HepG2 (cell line): Measurements from ENCODE around the gene RELL2. TPM values are rescaled to one million over a fixed set of nuclear protein-coding genes. Genes with fewer than 3 reads are reported as not detected.
A peak's percentile ranks its signal among the peaks of the same experiment; 100 is the strongest.

ENCODE experiments used
- ADNP ChIP-seq: sonication (generic); formaldehyde crosslinking; IDR thresholded peaks from 2 replicates; pipeline ENCODE4 v1.4.0; 2020; ENCODE audit warnings: missing genetic modification reagents
- DBP ChIP-seq: sonication (generic); formaldehyde crosslinking; IDR thresholded peaks from 2 replicates; pipeline ENCODE4 v1.4.0; 2020; ENCODE audit warnings: missing genetic modification reagents; ENCODE audit errors: not compliant biosample characterization
- FOXK2 ChIP-seq: fragments of 450-650 bp; IDR thresholded peaks from 2 replicates; pipeline ENCODE4 v1.6.1; 2016
- HHEX ChIP-seq: IDR thresholded peaks from 2 replicates; pipeline ENCODE4 v1.6.1; 2016; ENCODE audit warnings: control low read depth
- MYPOP ChIP-seq: sonication (generic); formaldehyde crosslinking; IDR thresholded peaks from 2 replicates; pipeline ENCODE4 v1.8.1; 2023; ENCODE audit warnings: mild to moderate bottlenecking, moderate library complexity, missing genetic modification reagents
- NR2C2 ChIP-seq: sonication (generic); formaldehyde crosslinking; IDR thresholded peaks from 2 replicates; pipeline ENCODE4 v1.4.0; 2020; ENCODE audit warnings: missing genetic modification reagents, mild to moderate bottlenecking, moderate library complexity, borderline replicate concordance
- PHF5A ChIP-seq: IDR thresholded peaks from one replicate; pipeline ENCODE4 v1.6.1; 2018; ENCODE audit warnings: low read depth, missing genetic modification reagents; ENCODE audit not compliant: unreplicated experiment
- SYNCRIP ChIP-seq: fragments of 200-400 bp; formaldehyde crosslinking; IDR thresholded peaks from 2 replicates; pipeline ENCODE4 v1.6.1; 2018; ENCODE audit warnings: mild to moderate bottlenecking, low read depth, low read length; ENCODE audit not compliant: insufficient read depth
- TEAD3 ChIP-seq: optimal IDR thresholded peaks from 2 replicates; pipeline ENCODE3; 2016; ENCODE audit warnings: borderline replicate concordance
- TGIF2 ChIP-seq: IDR thresholded peaks from 2 replicates; pipeline ENCODE4 v1.6.1; 2016; ENCODE audit warnings: control low read depth, missing compliant biosample characterization
- YEATS2 ChIP-seq: sonication (generic); formaldehyde crosslinking; IDR thresholded peaks from 2 replicates; pipeline ENCODE4 v1.4.0; 2020; ENCODE audit warnings: missing genetic modification reagents, borderline replicate concordance
- ZBTB8A ChIP-seq: sonication (generic); formaldehyde crosslinking; IDR thresholded peaks from 2 replicates; pipeline ENCODE4 v1.4.0; 2020; ENCODE audit warnings: mild to moderate bottlenecking, low read depth, missing genetic modification reagents, borderline replicate concordance
- ZNF234 ChIP-seq: sonication (generic); formaldehyde crosslinking; conservative IDR thresholded peaks from 2 replicates; pipeline ENCODE4 v1.5.1; 2020; ENCODE audit warnings: mild to moderate bottlenecking, missing genetic modification reagents
- ZNF33B ChIP-seq: sonication (generic); formaldehyde crosslinking; IDR thresholded peaks from 2 replicates; pipeline ENCODE4 v1.5.1; 2020; ENCODE audit warnings: mild to moderate bottlenecking, missing genetic modification reagents
- ZNF501 ChIP-seq: sonication (generic); formaldehyde crosslinking; IDR thresholded peaks from 2 replicates; pipeline ENCODE4 v1.5.1; 2020; ENCODE audit warnings: mild to moderate bottlenecking, moderate library complexity, missing genetic modification reagents
- ZNF670 ChIP-seq: sonication (generic); formaldehyde crosslinking; IDR thresholded peaks from 2 replicates; pipeline ENCODE4 v1.8.0; 2022; ENCODE audit warnings: mild to moderate bottlenecking, missing genetic modification reagents, borderline replicate concordance
- ZNF672 ChIP-seq: sonication (generic); formaldehyde crosslinking; IDR thresholded peaks from 2 replicates; pipeline ENCODE4 v1.8.1; 2022; ENCODE audit warnings: missing genetic modification reagents
- ZNF83 ChIP-seq: sonication (generic); formaldehyde crosslinking; IDR thresholded peaks from 2 replicates; pipeline ENCODE4 v1.4.0; 2020; ENCODE audit warnings: missing genetic modification reagents, mild to moderate bottlenecking, borderline replicate concordance
- ZNF839 ChIP-seq: sonication (generic); formaldehyde crosslinking; IDR thresholded peaks from 2 replicates; pipeline ENCODE4 v1.4.0; 2020; ENCODE audit warnings: missing genetic modification reagents, mild to moderate bottlenecking, borderline replicate concordance
- polyA plus RNA-seq, 8 experiments: library from polyadenylated mRNA; depleted of rRNA in 3 of 8; stranded (reverse) in 7 of 8; unstranded in 1 of 8; fragments of >200 nt; fragmentation: Illumina TruSeq in 4 of 8; extraction: Trizol in 4 of 8; gene quantifications; 2 replicates each; pipeline versions ENCODE4 v1.2.1 to v1.2.3, GENCODE V29; 2011 to 2016; ENCODE audit warnings: low read depth in 4 of 8, missing spikeins in 1 of 8, mixed read lengths in 1 of 8; ENCODE audit not compliant: insufficient read depth in 1 of 8
- total RNA-seq, 5 experiments: library from RNA; depleted of rRNA; stranded (reverse); fragments of >200 nt; fragmentation: Illumina TruSeq; extraction: Trizol; gene quantifications; 2 replicates each; pipeline ENCODE4 v1.2.3, GENCODE V29; 2016; ENCODE audit warnings: low read depth in 1 of 5
- TF ChIP-seq, protein P1 (sequence below): sonication (generic); formaldehyde crosslinking; IDR thresholded peaks from 2 replicates; pipeline ENCODE4 v1.5.1; 2020; ENCODE audit warnings: mild to moderate bottlenecking, missing genetic modification reagents, borderline replicate concordance
- TF ChIP-seq, protein P2 (sequence below): sonication (generic); formaldehyde crosslinking; IDR thresholded peaks from 2 replicates; pipeline ENCODE4 v1.8.0; 2022; ENCODE audit warnings: low read depth, missing genetic modification reagents

RELL2 gene
- total and polyA plus RNA-seq, 2 of the 13 experiments (the other 11 are each of a cell fraction or from before 2014, with no cell fraction given), result 6.4 to 8.3 TPM

DNA sequence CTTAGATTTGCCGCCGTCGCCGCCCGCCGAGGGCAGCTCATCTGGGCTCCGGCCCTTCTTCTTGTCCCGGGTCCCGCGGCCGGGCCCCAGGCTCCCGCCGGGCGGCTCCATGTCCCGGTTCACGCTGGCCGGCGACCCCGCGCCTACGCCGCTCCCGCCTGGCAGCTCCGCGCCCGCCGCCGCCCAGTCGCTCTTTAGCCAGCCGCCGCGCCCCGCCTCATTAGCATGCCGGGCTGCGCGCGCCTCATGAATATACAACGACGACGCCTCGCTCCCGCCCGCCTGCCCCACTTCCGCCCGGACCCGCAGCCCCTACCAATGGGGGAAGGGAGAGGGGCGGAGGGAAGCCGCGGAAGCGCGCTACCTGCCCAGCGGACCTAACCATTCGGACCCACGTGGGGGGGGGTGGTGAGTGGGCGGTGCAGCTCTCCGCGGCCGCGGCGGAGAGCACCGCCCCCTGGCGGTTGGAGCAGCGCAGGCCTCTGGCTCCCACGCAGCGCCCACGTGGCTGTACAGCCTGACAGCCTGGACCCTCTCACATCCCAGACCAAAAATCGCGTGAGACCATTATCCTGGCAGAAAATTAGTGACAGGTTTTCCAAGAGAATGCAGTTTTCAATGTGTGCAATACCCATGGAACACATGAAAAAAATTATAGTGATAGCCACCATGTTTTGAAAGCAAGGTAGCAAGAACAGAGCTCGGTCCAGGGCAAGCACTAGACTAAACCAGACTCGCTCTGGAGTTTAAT lies 17.8 kb upstream of the RELL2 start, which contains the start of gene DIAPH1 (continued):
- TF ChIP-seq, protein P1, sequence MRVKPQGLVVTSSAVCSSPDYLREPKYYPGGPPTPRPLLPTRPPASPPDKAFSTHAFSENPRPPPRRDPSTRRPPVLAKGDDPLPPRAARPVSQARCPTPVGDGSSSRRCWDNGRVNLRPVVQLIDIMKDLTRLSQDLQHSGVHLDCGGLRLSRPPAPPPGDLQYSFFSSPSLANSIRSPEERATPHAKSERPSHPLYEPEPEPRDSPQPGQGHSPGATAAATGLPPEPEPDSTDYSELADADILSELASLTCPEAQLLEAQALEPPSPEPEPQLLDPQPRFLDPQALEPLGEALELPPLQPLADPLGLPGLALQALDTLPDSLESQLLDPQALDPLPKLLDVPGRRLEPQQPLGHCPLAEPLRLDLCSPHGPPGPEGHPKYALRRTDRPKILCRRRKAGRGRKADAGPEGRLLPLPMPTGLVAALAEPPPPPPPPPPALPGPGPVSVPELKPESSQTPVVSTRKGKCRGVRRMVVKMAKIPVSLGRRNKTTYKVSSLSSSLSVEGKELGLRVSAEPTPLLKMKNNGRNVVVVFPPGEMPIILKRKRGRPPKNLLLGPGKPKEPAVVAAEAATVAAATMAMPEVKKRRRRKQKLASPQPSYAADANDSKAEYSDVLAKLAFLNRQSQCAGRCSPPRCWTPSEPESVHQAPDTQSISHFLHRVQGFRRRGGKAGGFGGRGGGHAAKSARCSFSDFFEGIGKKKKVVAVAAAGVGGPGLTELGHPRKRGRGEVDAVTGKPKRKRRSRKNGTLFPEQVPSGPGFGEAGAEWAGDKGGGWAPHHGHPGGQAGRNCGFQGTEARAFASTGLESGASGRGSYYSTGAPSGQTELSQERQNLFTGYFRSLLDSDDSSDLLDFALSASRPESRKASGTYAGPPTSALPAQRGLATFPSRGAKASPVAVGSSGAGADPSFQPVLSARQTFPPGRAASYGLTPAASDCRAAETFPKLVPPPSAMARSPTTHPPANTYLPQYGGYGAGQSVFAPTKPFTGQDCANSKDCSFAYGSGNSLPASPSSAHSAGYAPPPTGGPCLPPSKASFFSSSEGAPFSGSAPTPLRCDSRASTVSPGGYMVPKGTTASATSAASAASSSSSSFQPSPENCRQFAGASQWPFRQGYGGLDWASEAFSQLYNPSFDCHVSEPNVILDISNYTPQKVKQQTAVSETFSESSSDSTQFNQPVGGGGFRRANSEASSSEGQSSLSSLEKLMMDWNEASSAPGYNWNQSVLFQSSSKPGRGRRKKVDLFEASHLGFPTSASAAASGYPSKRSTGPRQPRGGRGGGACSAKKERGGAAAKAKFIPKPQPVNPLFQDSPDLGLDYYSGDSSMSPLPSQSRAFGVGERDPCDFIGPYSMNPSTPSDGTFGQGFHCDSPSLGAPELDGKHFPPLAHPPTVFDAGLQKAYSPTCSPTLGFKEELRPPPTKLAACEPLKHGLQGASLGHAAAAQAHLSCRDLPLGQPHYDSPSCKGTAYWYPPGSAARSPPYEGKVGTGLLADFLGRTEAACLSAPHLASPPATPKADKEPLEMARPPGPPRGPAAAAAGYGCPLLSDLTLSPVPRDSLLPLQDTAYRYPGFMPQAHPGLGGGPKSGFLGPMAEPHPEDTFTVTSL (CRISPR knock-in tag), result peak; percentile 69; the same call in 1 of the 2 replicates
- TF ChIP-seq TEAD3 (CRISPR knock-in tag) (no peak), YEATS2 (CRISPR knock-in tag) (peak; percentile 54; the same call in 1 of the 2 replicates), ZNF672 (no peak), HHEX (CRISPR knock-in tag) (no peak), SYNCRIP (no peak), ZNF33B (no peak; the same call in 1 of the 2 replicates), ZNF234 (CRISPR knock-in tag) (0 out of 2 replicates have a peak, but pooled peaks have one; percentile 66), DBP (CRISPR knock-in tag) (no peak), NR2C2 (CRISPR knock-in tag) (peak; percentile 66; the same call in 1 of the 2 replicates), ZNF501 (CRISPR knock-in tag) (peak; percentile 76), ZNF670 (peak; percentile 96), ZNF839 (CRISPR knock-in tag) (no peak), ZNF83 (no peak), ZBTB8A (CRISPR knock-in tag) (no peak), MYPOP (CRISPR knock-in tag) (peak; percentile 94), ADNP (CRISPR knock-in tag) (no peak), PHF5A (CRISPR knock-in tag) (peak; percentile 40), FOXK2 (peak; percentile 75), TGIF2 (CRISPR knock-in tag) (peak; percentile 90)
- TF ChIP-seq, protein P2, sequence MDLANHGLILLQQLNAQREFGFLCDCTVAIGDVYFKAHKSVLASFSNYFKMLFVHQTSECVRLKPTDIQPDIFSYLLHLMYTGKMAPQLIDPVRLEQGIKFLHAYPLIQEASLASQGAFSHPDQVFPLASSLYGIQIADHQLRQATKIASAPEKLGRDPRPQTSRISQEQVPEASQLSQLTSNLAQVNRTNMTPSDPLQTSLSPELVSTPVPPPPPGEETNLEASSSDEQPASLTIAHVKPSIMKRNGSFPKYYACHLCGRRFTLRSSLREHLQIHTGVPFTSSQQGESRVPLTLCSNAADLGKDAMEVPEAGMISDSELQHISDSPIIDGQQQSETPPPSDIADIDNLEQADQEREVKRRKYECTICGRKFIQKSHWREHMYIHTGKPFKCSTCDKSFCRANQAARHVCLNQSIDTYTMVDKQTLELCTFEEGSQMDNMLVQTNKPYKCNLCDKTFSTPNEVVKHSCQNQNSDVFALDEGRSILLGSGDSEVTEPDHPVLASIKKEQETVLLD (CRISPR knock-in tag), result no peak; the same call in 1 of the 2 replicates
